Nephron progenitor cell (in vitro differentiated cells): ENCODE data around the gene CCDC77.

Source experiments
- DNase-seq: peaks from one replicate; pipeline ENCODE4 v3.0.0; 2021
- H3K27ac Mint-ChIP-seq: 2 replicates; pipeline ENCODE4 v1.8.0; 2021; ENCODE audit warnings: mild to moderate bottlenecking, moderate library complexity, mixed read lengths
- H3K27me3 Mint-ChIP-seq: 2 replicates; pipeline ENCODE4 v1.8.0; 2021; ENCODE audit warnings: mild to moderate bottlenecking, low read depth, mixed read lengths; ENCODE audit not compliant: poor library complexity
- H3K36me3 Mint-ChIP-seq: 2 replicates; pipeline ENCODE4 v1.8.0; 2021; ENCODE audit warnings: low read depth, mixed read lengths
- H3K4me1 Mint-ChIP-seq: 2 replicates; pipeline ENCODE4 v1.8.0; 2021; ENCODE audit warnings: mixed read lengths
- H3K4me3 Mint-ChIP-seq: 2 replicates; pipeline ENCODE4 v1.8.0; 2021; ENCODE audit warnings: mild to moderate bottlenecking, moderate library complexity, mixed read lengths
- H3K9me3 Mint-ChIP-seq: 2 replicates; pipeline ENCODE4 v1.8.0; 2021; ENCODE audit warnings: mild to moderate bottlenecking, moderate library complexity, mixed read lengths
- TF ChIP-seq, protein P1 (sequence below): fragments of 200-600 bp; sonication (generic); IDR thresholded peaks from 2 replicates; pipeline ENCODE4 v1.5.0; 2021; ENCODE audit warnings: antibody characterized with exemption

CCDC77 gene

DNA sequence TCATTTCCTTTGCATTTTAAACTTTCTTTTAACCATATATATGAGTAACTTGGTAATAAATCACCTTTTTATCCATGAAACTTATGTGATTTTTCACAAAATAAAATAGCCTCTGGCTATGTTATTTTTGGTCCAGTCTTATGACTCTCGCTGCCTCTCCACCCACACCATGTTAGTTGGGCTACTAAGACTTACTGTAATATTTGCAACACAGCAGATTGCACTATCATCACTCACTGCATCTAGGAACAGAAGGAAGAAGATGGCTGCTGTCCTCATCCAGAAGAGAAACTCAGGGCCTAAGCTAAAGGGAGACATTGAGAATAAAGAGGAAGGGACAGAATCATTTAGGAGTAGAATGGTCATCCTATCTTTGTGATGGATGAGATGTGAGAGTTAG, 45.7 kb downstream of the CCDC77 start:
- Mint-ChIP-seq H3K27ac (no peak overlapping the region), H3K4me1 (no peaks in the 10 kb centered on the region), H3K36me3 (peaks cover 9% of the 10 kb centered on the region), H3K9me3 (no peaks in the 10 kb centered on the region), H3K27me3 (no peaks in the 10 kb centered on the region), H3K4me3 (no peak overlapping the region)
- TF ChIP-seq, protein P1, sequence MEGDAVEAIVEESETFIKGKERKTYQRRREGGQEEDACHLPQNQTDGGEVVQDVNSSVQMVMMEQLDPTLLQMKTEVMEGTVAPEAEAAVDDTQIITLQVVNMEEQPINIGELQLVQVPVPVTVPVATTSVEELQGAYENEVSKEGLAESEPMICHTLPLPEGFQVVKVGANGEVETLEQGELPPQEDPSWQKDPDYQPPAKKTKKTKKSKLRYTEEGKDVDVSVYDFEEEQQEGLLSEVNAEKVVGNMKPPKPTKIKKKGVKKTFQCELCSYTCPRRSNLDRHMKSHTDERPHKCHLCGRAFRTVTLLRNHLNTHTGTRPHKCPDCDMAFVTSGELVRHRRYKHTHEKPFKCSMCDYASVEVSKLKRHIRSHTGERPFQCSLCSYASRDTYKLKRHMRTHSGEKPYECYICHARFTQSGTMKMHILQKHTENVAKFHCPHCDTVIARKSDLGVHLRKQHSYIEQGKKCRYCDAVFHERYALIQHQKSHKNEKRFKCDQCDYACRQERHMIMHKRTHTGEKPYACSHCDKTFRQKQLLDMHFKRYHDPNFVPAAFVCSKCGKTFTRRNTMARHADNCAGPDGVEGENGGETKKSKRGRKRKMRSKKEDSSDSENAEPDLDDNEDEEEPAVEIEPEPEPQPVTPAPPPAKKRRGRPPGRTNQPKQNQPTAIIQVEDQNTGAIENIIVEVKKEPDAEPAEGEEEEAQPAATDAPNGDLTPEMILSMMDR = no peak
- no peak for DNase-seq

DNA sequence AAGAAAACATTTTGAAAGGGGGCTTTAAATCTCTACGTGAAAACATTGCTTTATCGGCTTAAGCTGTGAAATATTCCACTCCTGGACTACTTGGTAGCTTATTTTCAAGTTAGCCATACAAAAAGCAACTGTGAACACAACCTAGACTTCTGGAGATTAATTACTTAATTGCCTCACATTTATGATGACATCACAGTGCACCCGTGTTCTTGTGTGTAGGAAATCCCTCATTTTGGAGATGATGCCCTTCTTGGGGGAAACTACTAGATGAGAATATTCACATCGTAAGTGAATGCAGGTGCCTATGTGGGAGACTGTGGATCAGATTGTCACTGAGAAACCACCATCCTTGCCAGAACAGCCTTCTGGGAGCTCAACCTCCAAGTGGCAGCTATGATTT, 47.8 kb downstream of the CCDC77 start:
- Mint-ChIP-seq H3K36me3 (peaks cover 8% of the 10 kb centered on the region), H3K4me3 (no peak overlapping the region), H3K27me3 (peaks cover 1% of the 10 kb centered on the region), H3K27ac (no peak overlapping the region), H3K4me1 (no peaks in the 10 kb centered on the region), H3K9me3 (peaks cover 10% of the 10 kb centered on the region)
- TF ChIP-seq, protein P1 = no peak
- DNase-seq = no peak

DNA sequence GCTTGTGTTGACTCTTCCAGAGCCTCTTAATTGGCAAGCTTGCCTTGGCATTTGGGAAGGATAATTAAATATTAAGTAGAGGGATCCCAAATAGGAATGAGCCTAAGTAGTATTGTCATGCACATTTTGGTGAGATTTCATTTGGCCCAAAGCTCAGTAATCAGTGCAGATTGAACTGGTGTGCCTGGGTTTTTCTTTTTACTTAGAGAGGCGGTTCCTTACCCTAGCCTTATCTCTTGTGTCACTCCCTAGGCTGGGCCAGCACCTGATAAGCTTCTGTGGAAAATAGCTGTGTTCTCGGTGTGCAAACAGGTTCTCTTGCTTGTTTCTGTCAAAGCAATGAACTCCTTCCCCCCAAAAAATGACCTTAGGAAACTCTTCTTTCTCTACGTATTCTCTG, 49.0 kb downstream of the CCDC77 start:
- no peak for DNase-seq
- Mint-ChIP-seq H3K4me1 (no peaks in the 10 kb centered on the region), H3K4me3 (no peak overlapping the region)

DNA sequence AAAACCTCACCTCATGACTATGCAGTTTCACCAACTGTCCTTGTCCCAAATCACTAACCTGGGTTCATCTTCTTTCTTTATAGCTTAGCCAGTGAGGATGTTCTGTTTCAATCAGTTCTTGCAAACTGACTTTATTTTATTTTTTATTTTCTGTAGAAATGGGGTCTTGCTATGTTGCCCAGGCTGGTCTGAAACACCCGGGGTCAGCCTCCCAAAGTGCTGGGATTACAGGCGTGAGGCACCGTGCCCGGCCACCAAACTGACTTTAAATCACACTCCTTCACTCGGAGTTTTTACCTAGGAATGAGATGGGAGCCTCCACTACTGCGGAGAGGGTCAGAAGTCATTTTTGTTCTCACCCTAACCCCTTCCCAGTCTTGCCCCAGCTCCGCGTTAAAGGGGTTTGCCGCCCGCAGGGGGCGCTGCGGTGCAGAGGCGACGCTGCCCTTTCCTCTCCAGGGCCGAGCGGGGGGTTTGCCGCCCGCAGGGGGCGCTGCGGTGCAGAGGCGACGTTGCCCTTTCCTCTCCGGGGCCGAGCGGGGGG, 51.3 kb downstream of the CCDC77 start:
- DNase-seq = no peak
- no peak overlapping the region for H3K4me3 Mint-ChIP-seq
- TF ChIP-seq, protein P1 = no peak
- H3K27me3 Mint-ChIP-seq = peaks cover 25% of the 10 kb centered on the region
- peaks cover 10% of the 10 kb centered on the region for H3K9me3 Mint-ChIP-seq
- peaks cover 4% of the 10 kb centered on the region for H3K36me3 Mint-ChIP-seq
- no peak overlapping the region for H3K27ac Mint-ChIP-seq
- no peaks in the 10 kb centered on the region for H3K4me1 Mint-ChIP-seq

More for the DNA sequence above, 49.0 kb downstream of the CCDC77 start:
- Mint-ChIP-seq H3K36me3 (peaks cover 8% of the 10 kb centered on the region), H3K9me3 (peaks cover 10% of the 10 kb centered on the region), H3K27ac (no peak overlapping the region), H3K27me3 (peaks cover 10% of the 10 kb centered on the region)
- TF ChIP-seq, protein P1 = no peak

DNA sequence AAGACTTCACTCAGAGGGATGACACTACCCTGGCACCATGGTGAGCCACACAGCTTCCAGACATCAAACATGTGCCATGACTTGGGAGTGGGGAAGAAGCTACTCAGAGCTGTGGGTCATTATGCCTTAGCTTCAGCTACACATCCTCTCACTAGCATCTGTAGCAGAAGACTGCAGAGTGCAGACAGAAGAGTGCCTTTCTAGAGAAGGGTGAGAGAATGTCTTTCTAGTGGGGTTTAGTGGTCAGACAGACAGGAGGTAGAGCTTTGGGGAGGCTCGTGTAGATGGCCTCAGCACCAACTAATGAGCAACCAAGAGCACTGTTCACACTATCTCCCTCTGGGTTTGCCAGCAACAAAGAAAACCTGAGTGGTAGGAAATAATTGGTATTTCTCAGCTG, 53.4 kb downstream of the CCDC77 start:
- no peak for DNase-seq
- TF ChIP-seq, protein P1 = no peak
- peaks cover 4% of the 10 kb centered on the region for H3K36me3 Mint-ChIP-seq
- H3K4me3 Mint-ChIP-seq = no peak overlapping the region
- peaks cover 10% of the 10 kb centered on the region for H3K9me3 Mint-ChIP-seq
- H3K27ac Mint-ChIP-seq = no peak overlapping the region
- H3K4me1 Mint-ChIP-seq = peaks cover 5% of the 10 kb centered on the region
- peaks cover 43% of the 10 kb centered on the region for H3K27me3 Mint-ChIP-seq

DNA sequence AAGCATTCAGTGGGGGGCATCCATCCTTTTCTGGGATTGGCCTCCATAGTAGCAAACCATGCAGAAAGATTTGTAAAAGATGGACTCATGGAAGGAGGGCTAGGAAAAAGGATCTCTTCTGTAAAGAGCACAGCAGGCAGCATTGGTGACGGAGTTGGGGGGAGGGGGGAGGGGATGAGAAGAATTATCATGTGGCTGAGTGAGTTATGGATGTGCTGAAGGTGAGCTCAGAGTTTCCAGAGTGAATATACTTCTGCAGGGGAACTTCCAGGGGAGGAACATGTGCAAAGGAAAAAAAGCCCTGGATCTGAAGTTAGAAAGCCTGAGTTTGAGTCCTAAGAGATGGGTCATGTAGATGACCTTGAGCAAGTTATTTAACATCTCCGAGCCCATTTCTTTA, 54.4 kb downstream of the CCDC77 start:
- H3K27me3 Mint-ChIP-seq = peaks cover 45% of the 10 kb centered on the region
- peaks cover 10% of the 10 kb centered on the region for H3K9me3 Mint-ChIP-seq
- peaks cover 6% of the 10 kb centered on the region for H3K4me1 Mint-ChIP-seq
- TF ChIP-seq, protein P1 = no peak
- no peak overlapping the region for H3K4me3 Mint-ChIP-seq
- H3K27ac Mint-ChIP-seq = no peak overlapping the region
- no peak for DNase-seq
- H3K36me3 Mint-ChIP-seq = peaks cover 4% of the 10 kb centered on the region
